ENCODE results near the gene RSL1D1. TPM values are rescaled to one million over a fixed set of nuclear protein-coding genes. Genes with fewer than 3 reads are reported as not detected.
A peak's percentile ranks its signal among the peaks of the same experiment; 100 is the strongest.

Gene RSL1D1
- total RNA-seq, 1 donor from 2014 or later: 209 TPM

GRCh38 chr16:11793840-11794239, 57.5 kb downstream of the RSL1D1 start:
- Histone ChIP-seq H3K4me2 (ENCODE audit: low read length) (no peak overlapping the region), H3K27ac (ENCODE audit: low read depth, low read length) (no peak overlapping the region), H4K20me1 (ENCODE audit: insufficient read depth, low read length) (peaks cover 55% of the 10 kb centered on the region), H3K9me3 (ENCODE audit: insufficient read depth, low read depth, low read length) (no peaks in the 10 kb centered on the region), H3K9ac (ENCODE audit: low read length) (no peak overlapping the region), H2AFZ (ENCODE audit: low read depth, low read length) (no peak overlapping the region), H3K4me1 (ENCODE audit: insufficient read depth, low read length) (peaks cover 18% of the 10 kb centered on the region), H3K79me2 (ENCODE audit: insufficient read depth, low read length) (peaks cover 94% of the 10 kb centered on the region), H3K4me3 (ENCODE audit: insufficient read depth, low read depth, low read length) (no peak overlapping the region), H3K36me3 (ENCODE audit: insufficient read depth, low read length) (peaks cover 5% of the 10 kb centered on the region), H3K27me3 (ENCODE audit: insufficient read depth, low read length) (no peaks in the 10 kb centered on the region)
- Mint-ChIP-seq H3K4me3 (ENCODE audit: unreplicated experiment) (peak overlapping the region; percentile 74), H3K27ac (ENCODE audit: unreplicated experiment) (peak overlapping the region; percentile 38), H3K36me3 (ENCODE audit: low read depth, unreplicated experiment) (peaks cover 8% of the 10 kb centered on the region), H3K4me1 (ENCODE audit: low read depth, unreplicated experiment) (peaks cover 50% of the 10 kb centered on the region), H3K9me3 (ENCODE audit: unreplicated experiment) (no peaks in the 10 kb centered on the region), H3K27me3 (ENCODE audit: low read depth, unreplicated experiment) (no peaks in the 10 kb centered on the region)
- FAIRE-seq: no peak
- DNase-seq (ENCODE audit: low read depth): no peak
- TF ChIP-seq EZH2 (IDR thresholded peaks at IDR 0.05; ENCODE audit: insufficient read depth, low read length): no peak
- no peak for TF ChIP-seq CTCF (IDR thresholded peaks at IDR 0.05; ENCODE audit: insufficient read depth, low read depth, low read length)

DNA sequence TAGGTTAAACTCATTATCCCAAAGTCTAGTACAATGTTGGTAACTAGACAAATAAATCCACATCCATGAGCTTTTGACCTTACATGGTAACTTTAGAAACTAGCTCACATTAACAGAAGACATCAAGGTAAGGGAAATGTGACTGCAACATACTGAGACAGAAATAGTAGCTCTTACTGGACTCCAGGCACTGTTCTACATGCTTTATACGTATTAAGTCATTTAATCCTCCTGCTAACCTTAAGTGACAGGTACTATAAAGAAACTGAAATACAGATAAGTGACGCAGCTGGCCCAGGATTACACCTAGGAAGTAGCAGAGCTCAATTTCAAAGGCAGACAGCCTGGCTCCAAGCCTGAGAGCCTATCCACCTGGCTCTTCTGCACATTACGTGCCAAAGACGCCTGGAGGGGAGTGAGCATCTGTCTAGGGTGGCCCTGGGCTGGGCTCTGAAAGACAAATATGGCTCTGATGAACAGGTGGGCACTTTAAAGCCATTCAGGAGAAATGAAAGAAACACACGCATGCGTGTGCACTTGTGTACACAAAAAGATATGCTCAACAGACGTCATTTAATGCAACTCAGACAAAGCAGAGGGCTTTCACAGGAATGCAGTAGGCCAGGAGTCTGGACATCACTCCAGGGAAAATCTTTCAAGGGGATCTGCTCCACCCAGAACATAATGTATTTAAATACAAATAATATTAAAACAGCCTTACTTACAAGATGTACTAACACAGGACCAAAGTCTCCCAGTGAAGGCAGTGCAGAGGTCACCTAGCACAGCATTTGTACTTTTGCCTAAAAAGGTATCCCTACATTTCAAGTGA, 58.7 kb downstream of the RSL1D1 start:
- Histone ChIP-seq H3K36me3 (ENCODE audit: insufficient read depth, low read length) (peaks cover 5% of the 10 kb centered on the region), H3K4me2 (ENCODE audit: low read length) (no peak overlapping the region), H4K20me1 (ENCODE audit: insufficient read depth, low read length) (peaks cover 66% of the 10 kb centered on the region), H3K27me3 (ENCODE audit: insufficient read depth, low read length) (no peaks in the 10 kb centered on the region), H3K9ac (ENCODE audit: low read length) (no peak overlapping the region), H3K4me1 (ENCODE audit: insufficient read depth, low read length) (peaks cover 6% of the 10 kb centered on the region), H3K27ac (ENCODE audit: low read depth, low read length) (no peak overlapping the region), H3K9me3 (ENCODE audit: insufficient read depth, low read depth, low read length) (no peaks in the 10 kb centered on the region), H3K79me2 (ENCODE audit: insufficient read depth, low read length) (peaks cover 94% of the 10 kb centered on the region), H3K4me3 (ENCODE audit: insufficient read depth, low read depth, low read length) (no peak overlapping the region), H2AFZ (ENCODE audit: low read depth, low read length) (no peak overlapping the region)
- Mint-ChIP-seq H3K27ac (ENCODE audit: unreplicated experiment) (no peak overlapping the region), H3K27me3 (ENCODE audit: low read depth, unreplicated experiment) (no peaks in the 10 kb centered on the region), H3K9me3 (ENCODE audit: unreplicated experiment) (no peaks in the 10 kb centered on the region), H3K4me1 (ENCODE audit: low read depth, unreplicated experiment) (peaks cover 49% of the 10 kb centered on the region), H3K36me3 (ENCODE audit: low read depth, unreplicated experiment) (peaks cover 11% of the 10 kb centered on the region), H3K4me3 (ENCODE audit: unreplicated experiment) (no peak overlapping the region)
- DNase-seq (ENCODE audit: low read depth) (no peak), FAIRE-seq (no peak)
- TF ChIP-seq CTCF (IDR thresholded peaks at IDR 0.05; ENCODE audit: insufficient read depth, low read depth, low read length): no peak
- no peak for TF ChIP-seq EZH2 (IDR thresholded peaks at IDR 0.05; ENCODE audit: insufficient read depth, low read length)
